ENCODE data around the gene ZNF791.
"Not testable (repeated sequence)": the region's sequence is repeated elsewhere in the genome, so short reads cannot be mapped to it uniquely, and the experiment has no call there.

The ZNF791 gene

GRCh38 chr19:12610540-12611360, at the start of gene ZNF791, which contains the start of gene ZNF490:
Gene ZNF791, plus strand, starts transcription at chr19:12610920. Its CDS starts 160 bp downstream, at chr19:12611080.
Gene ZNF490, minus strand, starts transcription at chr19:12610813. Its CDS starts 133 bp downstream, at chr19:12610680.
- peak; percentile 97 for DNase-seq

- DNase-seq = peak; percentile 85
Observed at GRCh38 chr19:12564016-12564664, 46.6 kb upstream of the ZNF791 start.

GRCh38 chr19:12566380-12566779, 44.3 kb upstream of the ZNF791 start:
- DNase-seq = not testable (repeated sequence)

GRCh38 chr19:12567951-12568350, 42.8 kb upstream of the ZNF791 start:
- no peak for DNase-seq

- DNase-seq = no peak
Observed at GRCh38 chr19:12574036-12574435, 36.7 kb upstream of the ZNF791 start.

GRCh38 chr19:12578641-12579040, 32.1 kb upstream of the ZNF791 start:
- DNase-seq = no peak

GRCh38 chr19:12580180-12580694, 30.5 kb upstream of the ZNF791 start:
- DNase-seq = no peak

GRCh38 chr19:12581100-12581499, 29.6 kb upstream of the ZNF791 start:
- no peak for DNase-seq

GRCh38 chr19:12596485-12596884, 14.2 kb upstream of the ZNF791 start:
- no peak for DNase-seq

GRCh38 chr19:12596927-12597548, 13.7 kb upstream of the ZNF791 start:
- DNase-seq = no peak

GRCh38 chr19:12597594-12597993, 13.1 kb upstream of the ZNF791 start:
- DNase-seq = no peak

GRCh38 chr19:12603714-12604113, 7.0 kb upstream of the ZNF791 start:
- peak; percentile 62 for DNase-seq

- no peak for DNase-seq
Observed at GRCh38 chr19:12606796-12607195, 3.9 kb upstream of the ZNF791 start.

- DNase-seq = no peak
Observed at GRCh38 chr19:12607631-12608030, 3.1 kb upstream of the ZNF791 start.

GRCh38 chr19:12611361-12611699, 610 bp downstream of the ZNF791 start:
- DNase-seq = no peak

- no peak for DNase-seq
Observed at GRCh38 chr19:12617646-12618045, 6.9 kb downstream of the ZNF791 start.

GRCh38 chr19:12621253-12622024, 10.7 kb downstream of the ZNF791 start:
- DNase-seq = not testable (repeated sequence)

- no peak for DNase-seq
Observed at GRCh38 chr19:12623361-12624031, 12.8 kb downstream of the ZNF791 start.

GRCh38 chr19:12626958-12627357, 16.2 kb downstream of the ZNF791 start:
- DNase-seq = no peak

- DNase-seq = no peak
Observed at GRCh38 chr19:12628040-12629022, 17.6 kb downstream of the ZNF791 start.

- no peak for DNase-seq
Observed at GRCh38 chr19:12629215-12629614, 18.5 kb downstream of the ZNF791 start.
